SIG-M5 (cell line): ENCODE results near the gene KIF7.
"Not testable (repeated sequence)": the region's sequence is repeated elsewhere in the genome, so short reads cannot be mapped to it uniquely, and the experiment has no call there.

Source experiments
- DNase-seq: peaks from one replicate; lab custom pipeline; 2025; lab: John Stamatoyannopoulos, UW

Gene KIF7, protein sequence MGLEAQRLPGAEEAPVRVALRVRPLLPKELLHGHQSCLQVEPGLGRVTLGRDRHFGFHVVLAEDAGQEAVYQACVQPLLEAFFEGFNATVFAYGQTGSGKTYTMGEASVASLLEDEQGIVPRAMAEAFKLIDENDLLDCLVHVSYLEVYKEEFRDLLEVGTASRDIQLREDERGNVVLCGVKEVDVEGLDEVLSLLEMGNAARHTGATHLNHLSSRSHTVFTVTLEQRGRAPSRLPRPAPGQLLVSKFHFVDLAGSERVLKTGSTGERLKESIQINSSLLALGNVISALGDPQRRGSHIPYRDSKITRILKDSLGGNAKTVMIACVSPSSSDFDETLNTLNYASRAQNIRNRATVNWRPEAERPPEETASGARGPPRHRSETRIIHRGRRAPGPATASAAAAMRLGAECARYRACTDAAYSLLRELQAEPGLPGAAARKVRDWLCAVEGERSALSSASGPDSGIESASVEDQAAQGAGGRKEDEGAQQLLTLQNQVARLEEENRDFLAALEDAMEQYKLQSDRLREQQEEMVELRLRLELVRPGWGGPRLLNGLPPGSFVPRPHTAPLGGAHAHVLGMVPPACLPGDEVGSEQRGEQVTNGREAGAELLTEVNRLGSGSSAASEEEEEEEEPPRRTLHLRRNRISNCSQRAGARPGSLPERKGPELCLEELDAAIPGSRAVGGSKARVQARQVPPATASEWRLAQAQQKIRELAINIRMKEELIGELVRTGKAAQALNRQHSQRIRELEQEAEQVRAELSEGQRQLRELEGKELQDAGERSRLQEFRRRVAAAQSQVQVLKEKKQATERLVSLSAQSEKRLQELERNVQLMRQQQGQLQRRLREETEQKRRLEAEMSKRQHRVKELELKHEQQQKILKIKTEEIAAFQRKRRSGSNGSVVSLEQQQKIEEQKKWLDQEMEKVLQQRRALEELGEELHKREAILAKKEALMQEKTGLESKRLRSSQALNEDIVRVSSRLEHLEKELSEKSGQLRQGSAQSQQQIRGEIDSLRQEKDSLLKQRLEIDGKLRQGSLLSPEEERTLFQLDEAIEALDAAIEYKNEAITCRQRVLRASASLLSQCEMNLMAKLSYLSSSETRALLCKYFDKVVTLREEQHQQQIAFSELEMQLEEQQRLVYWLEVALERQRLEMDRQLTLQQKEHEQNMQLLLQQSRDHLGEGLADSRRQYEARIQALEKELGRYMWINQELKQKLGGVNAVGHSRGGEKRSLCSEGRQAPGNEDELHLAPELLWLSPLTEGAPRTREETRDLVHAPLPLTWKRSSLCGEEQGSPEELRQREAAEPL (N-terminal part only)

DNA sequence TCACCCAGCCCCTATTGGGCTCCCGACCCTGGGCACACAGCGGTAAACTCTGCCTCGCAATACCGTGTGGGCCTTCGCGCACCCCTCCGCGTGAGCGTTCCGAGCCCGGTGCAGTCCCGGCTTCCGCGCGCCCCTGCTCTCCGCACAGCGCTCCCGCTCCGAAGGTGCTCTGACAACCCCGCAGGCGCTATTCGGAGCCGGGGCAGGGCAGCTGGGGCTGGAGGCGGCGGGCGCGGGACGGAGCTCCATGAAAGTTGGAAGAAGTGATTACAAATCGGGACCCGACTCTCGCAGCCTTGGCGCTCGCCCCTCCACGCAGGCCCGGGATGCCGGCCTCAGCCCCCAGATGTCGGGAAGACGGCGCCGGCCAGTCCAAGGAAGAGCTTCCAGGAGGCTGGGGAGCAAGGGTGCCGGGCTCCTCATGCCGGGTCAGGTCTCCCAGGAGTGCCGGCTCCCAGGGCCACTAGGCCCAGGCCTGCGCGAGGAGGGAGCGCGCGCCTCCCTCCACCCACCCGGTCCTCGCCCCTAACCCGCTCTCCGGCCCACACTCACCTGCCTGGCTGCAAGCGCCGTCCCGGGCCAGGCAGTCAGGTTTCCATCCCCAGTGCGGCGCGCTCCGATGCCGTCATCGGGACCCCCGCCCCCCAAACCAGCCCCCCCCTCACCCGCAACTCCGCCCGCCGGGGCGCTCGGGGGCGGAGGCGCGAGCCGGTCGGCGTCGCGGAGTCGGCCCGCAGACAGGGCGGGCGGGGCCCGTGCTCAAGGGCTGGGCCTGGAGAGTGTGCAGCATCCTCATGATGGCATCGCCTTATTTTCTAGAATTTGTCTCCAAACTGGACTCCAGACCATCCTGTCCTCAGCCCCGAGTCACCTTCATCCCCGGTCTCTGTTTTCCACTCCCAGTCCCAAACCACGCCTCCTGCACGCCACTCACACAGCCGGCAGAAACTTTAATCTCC, at the start of gene KIF7:
Gene KIF7, minus strand, starts transcription at position 621 of the 959 bp plus-strand sequence. CDS start 2,537 bp downstream, outside the sequence.
- no peak for DNase-seq

DNA sequence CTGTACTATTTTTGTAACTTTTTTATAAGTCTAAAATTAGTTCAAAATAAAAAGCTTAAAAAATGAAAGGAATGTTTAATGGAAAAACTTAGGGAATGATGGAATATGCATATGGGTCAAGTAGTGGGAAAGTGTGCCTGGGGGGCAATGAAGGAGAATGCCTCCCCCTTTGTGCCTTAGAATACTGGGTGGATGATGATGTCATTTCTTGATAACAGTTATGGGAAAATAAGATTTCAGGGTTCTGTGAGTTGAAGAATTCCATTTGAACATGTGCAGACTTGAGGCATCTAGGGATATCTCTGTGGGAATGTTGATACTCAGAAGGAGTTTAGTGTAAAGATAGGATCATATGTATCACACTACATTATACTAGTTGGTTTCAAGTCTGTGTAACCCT, 49.1 kb upstream of the KIF7 start:
- no peak for DNase-seq

DNA sequence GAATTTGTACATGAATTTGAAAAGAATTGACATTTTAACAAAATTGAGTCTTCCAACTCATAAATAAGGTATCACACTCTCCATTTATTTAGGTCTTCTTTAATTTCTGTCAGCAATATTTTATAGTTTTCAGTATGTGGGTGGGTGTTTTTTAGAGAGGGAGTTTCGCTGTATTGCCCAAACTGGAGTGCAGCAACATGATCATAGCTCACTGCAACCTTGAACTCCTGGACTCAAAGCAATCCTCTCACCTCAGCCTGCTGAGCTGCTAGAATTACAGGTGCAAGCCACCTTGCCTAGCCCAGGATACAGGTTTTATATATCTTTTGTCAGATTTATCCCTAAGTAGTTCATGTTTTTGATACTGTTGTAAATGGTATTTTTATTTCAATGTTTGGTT, 39.9 kb upstream of the KIF7 start:
- DNase-seq: no peak

DNA sequence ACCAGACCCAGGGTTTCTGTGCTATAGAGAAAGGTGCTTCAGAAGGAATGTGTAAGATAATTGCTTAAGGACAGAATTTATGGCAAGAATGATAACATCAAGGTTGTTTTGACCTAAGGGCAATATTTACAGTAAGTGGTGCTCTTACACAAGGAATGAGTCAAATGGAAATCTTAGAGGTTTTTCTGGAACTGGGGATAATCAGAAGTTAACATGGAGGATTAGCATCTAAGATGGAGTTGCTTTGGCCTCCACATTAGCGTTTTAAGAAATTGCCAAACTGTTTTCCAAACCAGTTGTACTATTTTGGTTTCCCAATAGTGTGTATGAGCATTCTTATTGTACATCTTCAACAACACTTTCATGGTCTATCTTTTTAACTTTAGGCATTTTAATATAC, 38.4 kb upstream of the KIF7 start:
- DNase-seq: no peak

DNA sequence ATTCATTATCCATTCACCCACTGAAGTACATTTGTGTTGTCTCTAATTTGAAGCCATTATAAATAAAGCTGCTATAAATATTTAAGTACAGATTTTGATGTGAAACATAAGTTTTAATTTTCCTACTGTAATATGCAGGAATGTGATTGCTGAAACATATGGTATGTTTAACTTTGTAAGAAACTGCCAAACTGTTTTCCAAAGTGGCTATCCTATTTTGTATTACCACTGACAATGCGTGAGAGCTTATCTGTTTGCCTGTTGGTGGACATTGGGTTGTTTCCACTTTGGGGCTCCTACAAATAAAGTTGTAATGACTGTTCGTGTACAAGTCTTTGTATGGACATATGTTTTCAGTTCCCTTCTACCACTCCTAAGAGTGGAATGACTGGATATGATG, 37.8 kb upstream of the KIF7 start:
- DNase-seq: no peak

DNA sequence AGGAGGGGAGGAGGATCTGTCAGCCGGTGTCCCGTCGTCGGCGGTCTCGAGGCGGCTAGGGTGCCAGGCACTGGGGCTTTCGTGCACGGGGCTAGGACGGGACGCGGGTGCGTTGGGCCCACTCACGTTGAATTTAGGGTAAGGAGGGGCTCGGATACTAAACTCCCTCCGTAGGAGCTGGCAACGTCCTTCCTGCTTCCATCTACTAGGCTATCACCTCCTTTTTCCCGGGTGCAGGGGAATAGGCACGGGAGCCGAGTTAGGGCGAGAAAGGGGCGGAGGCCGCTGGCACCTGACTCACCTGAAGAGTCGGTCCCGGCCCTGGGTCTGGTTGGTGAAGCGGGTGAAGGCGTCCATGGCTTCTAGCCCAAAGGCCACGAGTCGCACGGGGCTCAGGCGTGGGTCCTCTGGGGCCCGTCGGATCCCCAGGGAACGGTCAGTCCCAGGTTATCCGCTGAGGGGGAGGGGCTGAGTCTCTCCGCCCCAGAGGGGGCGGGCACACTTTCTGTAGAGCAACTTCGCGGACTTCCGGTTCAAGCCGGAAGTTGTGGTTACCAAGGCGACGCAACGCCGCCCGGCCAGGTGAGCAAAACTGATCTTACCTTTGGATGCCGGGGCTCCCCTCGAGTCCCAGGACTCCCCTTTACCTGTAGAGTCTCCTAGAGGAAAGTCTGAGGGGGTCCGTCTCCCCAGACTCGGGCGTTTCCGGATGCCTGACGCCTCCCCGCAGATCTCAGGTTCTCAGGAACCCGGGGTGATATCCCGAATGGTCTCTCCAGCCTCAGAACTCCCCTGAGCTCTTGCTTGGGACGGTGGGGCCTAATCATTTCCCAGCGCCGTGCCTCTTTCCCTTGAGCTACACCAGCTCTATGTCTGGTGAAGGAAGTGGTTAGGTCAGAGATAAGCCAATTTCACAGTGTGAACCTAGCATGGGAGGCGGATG, 35.3 kb upstream of the KIF7 start, which contains the start of the genes PEX11A and WDR93:
Gene PEX11A, minus strand, starts transcription at position 479 of the 943 bp plus-strand sequence. Its CDS starts 122 bp downstream, at position 357.
Gene WDR93, plus strand, starts transcription at position 536 of the 943 bp plus-strand sequence. CDS start 10,936 bp downstream, outside the sequence.
- no peak for DNase-seq

DNA sequence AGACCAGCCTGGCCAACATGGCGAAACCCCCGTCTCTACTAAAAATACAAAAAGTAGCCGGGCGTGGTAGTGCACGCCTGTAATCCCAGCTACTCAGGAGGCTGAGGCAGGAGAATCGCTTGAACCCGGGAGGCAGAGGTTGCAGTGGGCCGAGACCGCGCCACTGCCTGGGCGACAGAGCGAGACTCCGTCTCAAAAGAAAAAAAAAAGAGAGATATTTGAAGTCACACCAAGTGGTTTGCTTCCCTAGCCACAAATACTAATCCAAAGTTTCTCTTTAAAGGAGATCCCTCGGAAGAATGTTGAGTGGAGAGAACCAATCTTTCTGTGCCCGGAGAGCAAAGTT, 34.6 kb upstream of the KIF7 start:
- DNase-seq: not testable (repeated sequence)

DNA sequence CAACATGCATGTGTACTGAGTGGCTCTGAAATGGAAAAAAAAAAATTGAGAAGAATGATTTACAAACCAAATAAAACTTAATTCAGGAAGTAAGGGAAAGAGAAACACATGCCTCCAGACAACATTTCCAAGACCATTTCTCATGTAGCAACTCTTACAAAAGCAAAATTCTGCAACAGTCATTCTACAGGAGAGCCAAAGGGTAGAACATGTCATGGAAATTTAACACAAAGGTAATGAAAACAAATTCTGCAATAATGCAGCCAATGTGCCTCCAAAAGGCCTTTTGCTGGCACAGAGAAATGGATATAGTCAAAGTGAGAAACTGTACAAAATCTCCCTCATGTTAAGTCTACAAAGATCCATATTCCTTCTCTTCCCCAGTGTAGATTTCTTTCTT, 31.3 kb upstream of the KIF7 start:
- no peak for DNase-seq

DNA sequence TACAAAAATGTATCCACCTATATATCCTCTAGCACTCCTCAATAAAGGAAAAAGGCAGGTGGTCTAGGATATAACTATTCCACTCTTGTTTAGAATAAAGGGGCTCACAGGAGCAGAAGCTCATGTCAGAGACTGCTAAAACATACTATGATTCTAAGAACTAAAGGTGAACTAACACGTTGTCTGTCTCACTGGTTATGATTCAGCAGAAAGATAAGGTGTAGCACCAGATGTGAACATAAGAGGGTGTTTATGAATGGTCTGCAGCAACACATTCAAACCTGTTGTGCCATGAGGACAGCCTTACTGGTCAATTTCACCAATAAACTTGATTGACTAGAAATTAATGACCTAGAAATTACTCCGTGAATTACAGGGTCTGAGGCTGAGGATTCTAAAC, 30.7 kb upstream of the KIF7 start:
- DNase-seq: no peak

DNA sequence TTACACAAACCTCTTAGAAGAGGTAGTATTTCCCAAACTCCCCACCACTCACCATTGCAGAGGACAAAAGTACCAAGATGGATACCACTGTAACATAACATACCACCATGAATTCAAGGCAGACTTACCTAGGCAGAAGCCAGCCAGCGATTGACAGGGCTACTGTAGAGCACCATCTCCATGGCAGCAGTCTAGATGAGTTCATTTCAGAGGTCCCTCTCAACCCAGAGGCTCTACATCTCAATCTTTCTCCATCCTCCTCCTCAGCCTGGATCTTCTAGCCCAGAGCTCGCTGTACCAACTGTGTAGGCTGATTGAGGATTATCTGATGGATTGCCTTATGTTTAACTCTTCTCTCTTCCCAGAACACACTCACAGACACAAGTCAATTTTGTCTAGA, 25.9 kb upstream of the KIF7 start:
- no peak for DNase-seq

DNA sequence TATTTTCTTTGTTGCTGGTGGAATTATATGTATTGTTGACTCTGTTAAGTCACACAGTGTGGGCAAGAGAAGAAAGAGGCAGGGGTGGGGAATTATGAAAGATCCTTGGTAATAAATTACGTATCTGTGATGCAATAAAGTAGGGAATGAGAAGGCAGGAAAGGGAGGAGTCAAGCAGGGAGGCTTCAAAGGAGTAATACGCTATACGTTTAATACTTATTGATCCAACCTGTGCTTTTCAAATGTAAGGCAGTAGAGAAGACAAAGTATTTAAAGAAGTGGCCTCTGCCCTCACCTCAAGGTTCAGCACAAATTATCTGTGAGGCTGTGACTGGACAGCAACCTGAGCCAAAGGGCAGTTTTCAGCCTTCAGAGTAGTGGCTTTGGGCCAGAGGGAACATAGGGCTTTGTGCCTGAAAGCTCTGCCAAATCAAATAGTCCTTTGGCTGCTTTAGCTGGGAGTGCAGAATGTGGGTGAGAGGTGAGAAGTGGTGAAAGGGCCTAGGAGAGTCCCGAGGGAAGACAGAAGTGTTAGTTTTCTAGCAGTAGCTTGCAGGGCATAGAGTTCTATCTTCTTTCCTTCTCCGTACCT, 25.1 kb upstream of the KIF7 start:
- DNase-seq: no peak

DNA sequence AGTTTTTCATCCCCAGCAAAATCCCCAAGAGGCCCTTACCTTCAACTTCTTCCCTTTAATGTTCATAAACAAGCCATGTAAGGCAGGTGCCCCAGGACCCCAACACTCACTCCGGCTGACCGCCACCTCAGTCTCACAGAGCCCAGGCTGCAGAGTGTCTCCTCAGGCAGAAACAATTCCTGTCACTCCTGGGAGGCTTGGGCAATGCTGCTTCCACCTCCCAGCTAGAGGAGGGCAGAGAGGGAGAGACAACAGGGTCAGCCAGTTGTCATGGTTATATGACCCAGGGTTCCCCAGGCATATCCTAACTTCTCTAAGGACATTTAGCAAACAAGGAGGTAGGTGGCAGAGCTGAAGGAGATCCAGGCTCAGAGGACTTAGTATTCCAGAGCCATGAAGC, 23.9 kb upstream of the KIF7 start, which contains the start of gene PLIN1:
Gene PLIN1, minus strand, starts transcription at position 156 of the 400 bp plus-strand sequence. CDS start 1,878 bp downstream, outside the sequence.
- DNase-seq: no peak

DNA sequence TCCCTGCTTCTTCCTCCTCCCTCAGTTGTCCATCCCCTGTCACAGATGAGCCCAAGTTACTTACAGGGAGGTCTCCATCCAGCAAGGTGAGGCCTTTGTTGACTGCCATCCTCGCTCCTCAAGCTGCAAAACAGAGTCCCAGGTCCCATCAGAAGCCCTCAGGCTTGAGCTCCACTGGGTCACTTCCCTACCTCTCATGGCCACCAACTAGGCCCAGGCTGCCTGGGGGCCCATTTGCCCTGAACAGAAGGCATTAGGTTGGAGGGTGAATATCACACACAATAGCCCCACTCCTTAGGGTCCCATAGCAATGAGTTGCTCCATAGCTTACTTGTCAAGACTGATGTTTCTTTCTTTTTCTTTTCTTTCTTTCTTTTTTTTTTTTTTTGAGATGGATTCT, 22.1 kb upstream of the KIF7 start:
- no peak for DNase-seq

DNA sequence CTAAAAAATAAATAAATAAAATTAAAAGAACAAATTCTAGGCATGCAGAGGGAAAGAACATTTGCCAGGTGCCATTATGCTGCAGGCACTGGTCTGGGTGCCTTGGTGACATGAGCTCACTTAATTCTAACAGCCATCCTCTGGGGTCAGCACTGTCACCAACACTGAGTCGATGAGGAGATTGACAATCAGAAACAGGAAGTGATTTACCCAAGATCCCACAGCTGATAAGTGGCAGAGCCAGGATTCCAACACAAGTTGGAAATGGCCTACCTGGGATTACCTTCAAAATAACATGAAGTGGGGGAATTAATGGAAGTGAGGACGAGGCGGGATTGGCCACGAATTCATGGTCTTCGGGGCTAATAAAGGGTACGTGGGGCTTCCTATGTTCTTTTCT, 20.3 kb upstream of the KIF7 start:
- DNase-seq: no peak

DNA sequence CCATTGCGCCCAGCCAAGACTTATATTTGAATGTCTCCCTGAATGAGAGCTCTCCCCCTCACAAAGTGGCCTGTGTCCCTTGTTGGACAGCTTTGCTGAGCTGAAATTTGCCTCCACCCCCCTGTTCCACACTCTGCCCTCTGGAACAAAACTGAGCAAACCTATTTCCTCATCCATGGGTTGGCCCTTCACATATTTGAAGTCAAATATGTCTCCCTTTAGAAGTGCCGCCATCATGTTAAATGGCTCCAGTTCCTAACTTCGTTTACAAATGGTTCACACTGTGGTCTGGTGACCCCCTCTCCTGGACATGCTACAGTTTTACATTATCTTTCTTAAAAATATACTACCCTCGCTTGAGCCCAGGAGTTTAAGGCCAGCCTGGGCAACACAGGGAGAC, 19.3 kb upstream of the KIF7 start:
- DNase-seq: no peak

DNA sequence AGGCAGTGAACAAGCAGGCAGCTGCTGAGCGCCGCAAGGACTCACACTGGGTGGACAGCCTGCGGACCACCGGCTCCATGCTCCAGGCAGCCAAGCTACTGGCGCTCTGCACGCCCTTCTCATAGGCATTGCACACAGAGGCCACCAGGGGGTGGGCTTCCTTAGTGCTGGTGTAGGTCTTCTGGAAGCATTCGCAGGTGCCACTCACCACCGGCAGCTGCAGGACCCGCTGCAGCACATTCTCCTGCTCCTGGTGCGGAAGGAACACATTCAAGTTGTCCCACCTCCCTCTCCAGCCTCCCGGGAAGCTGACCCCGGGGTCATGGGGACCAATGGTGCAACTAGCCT, 17.9 kb upstream of the KIF7 start:
- DNase-seq: no peak

DNA sequence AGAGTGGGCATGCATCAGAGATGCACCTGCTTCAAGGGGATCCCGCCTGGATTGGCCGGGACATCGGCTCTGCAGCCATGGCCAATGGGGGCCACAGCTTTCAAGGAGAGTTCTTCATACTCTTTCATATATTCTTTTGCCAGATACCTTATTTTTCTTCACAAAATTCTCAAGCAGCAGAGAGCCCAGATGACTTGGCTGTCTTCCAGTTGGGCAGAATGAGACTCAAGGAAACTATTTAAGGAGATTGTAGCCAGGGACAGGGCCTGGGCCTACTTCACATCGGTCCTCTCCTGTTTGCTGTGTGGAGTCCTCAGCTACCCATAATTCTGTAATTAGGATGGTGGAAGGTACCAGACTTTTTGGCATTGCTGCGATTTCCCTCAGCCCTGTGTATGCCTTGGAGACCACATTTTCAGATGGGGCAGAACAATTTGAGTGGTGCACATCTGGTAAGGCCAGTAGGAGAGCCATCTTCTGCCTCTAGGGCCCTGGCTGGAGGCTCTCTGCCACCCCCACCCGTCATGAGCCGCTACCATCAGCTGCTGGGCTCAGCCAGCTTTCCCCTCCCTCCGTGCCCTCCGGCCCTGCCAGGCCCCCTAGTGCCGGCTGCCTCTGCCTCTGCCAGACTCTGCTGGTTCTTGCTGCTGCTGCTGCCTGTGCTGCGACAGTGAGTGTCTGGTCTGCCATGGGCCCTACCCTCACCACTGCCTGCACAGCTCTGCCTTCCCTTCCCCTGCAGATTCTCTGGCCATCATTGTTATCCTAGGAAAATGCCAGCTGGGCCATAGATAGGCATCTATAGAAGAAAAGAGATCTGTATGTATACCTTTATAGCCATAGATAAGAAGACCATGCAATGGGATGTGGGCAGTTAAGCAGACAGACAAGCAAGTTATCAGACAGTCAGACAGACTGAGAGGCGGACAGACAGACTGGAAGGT, 17.2 kb upstream of the KIF7 start:
- no peak for DNase-seq

DNA sequence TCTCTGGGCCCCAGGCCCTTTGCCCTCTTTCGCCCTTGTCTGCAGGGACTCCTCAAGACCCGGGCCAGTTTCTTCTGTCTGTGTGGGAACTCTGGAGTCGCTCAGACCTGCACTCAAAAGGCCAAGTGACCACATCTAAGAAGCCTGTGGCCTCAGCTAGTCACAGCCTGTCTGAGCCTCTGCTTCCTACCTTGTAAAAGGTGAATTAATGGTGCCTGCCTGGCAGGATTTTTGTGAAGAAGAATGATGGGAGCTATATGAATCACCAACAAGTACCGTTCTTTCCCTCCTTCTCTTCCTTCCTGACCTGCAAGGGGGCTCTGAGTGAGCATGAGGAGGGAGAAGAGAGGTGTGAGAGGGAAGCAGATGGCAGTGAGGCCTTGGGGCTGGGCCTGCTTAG, 16.4 kb upstream of the KIF7 start:
- DNase-seq: no peak
